Esophagus squamous epithelium (tissue), 4 donors: ENCODE data around the gene ASTN2.

Source experiments
- POLR2A ChIP-seq, 4 donors: fragments of 450-650 bp; IDR thresholded peaks; one replicate each; pipeline ENCODE4 v1.6.1; 2017; ENCODE audit warnings: antibody characterized with exemption in 4 of 4, mild to moderate bottlenecking in 4 of 4, moderate library complexity in 3 of 4
- TF ChIP-seq, protein P1 (sequence below), 6 experiments: fragments of 450-650 bp in 4 of 6; fragments of 200-600 bp in 2 of 6; sonication (generic) in 2 of 6; IDR thresholded peaks; one replicate each; pipeline ENCODE4 v1.5.1; 2016 to 2019; ENCODE audit warnings: antibody characterized with exemption in 6 of 6, mild to moderate bottlenecking in 4 of 6, moderate library complexity in 4 of 6

GRCh38 chr9:116425244-116425643, 989.6 kb downstream of the ASTN2 start:
- TF ChIP-seq, protein P1, sequence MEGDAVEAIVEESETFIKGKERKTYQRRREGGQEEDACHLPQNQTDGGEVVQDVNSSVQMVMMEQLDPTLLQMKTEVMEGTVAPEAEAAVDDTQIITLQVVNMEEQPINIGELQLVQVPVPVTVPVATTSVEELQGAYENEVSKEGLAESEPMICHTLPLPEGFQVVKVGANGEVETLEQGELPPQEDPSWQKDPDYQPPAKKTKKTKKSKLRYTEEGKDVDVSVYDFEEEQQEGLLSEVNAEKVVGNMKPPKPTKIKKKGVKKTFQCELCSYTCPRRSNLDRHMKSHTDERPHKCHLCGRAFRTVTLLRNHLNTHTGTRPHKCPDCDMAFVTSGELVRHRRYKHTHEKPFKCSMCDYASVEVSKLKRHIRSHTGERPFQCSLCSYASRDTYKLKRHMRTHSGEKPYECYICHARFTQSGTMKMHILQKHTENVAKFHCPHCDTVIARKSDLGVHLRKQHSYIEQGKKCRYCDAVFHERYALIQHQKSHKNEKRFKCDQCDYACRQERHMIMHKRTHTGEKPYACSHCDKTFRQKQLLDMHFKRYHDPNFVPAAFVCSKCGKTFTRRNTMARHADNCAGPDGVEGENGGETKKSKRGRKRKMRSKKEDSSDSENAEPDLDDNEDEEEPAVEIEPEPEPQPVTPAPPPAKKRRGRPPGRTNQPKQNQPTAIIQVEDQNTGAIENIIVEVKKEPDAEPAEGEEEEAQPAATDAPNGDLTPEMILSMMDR (IDR thresholded peaks at IDR 0.05) = no peak
- TF ChIP-seq POLR2A (IDR thresholded peaks at IDR 0.05) = no peak
